ENCODE results near the gene TPCN2. TPM values are rescaled to one million over a fixed set of nuclear protein-coding genes. Genes with fewer than 3 reads are reported as not detected.

TPCN2 gene
- total RNA-seq, 2 experiments from 2014 or later: 18.0 to 22.1 TPM

- Mint-ChIP-seq H3K4me1 (peaks cover 3% of the 10 kb centered on the region), H3K27me3 (no peaks in the 10 kb centered on the region), H3K36me3 (ENCODE audit: low read depth) (no peaks in the 10 kb centered on the region), H3K27ac (no peak overlapping the region), H3K9me3 (no peaks in the 10 kb centered on the region), H3K4me3 (no peak overlapping the region)
- POLR2A ChIA-PET: no interaction called here
- CTCF ChIA-PET: no interaction called here
- DNase-seq: no peak
Measured at GRCh38 chr11:69059985-69060384, 11.3 kb downstream of the TPCN2 start.

- no peak for DNase-seq
- Mint-ChIP-seq H3K4me3 (no peak overlapping the region), H3K27ac (no peak overlapping the region), H3K4me1 (peaks cover 3% of the 10 kb centered on the region), H3K27me3 (no peaks in the 10 kb centered on the region), H3K36me3 (ENCODE audit: low read depth) (no peaks in the 10 kb centered on the region), H3K9me3 (no peaks in the 10 kb centered on the region)
- ChIA-PET CTCF (no interaction called here), POLR2A (no interaction called here)
Measured at GRCh38 chr11:69060806-69061712, 12.3 kb downstream of the TPCN2 start.

GRCh38 chr11:69061713-69062053 is 13.0 kb downstream of the TPCN2 start:
- ChIA-PET POLR2A (no interaction called here), CTCF (no interaction called here)
- DNase-seq: no peak
- Mint-ChIP-seq H3K36me3 (ENCODE audit: low read depth) (no peaks in the 10 kb centered on the region), H3K27ac (no peak overlapping the region), H3K27me3 (no peaks in the 10 kb centered on the region), H3K9me3 (no peaks in the 10 kb centered on the region), H3K4me3 (no peak overlapping the region), H3K4me1 (no peaks in the 10 kb centered on the region)

GRCh38 chr11:69062169-69062855 is 13.6 kb downstream of the TPCN2 start:
- Mint-ChIP-seq H3K4me3 (no peak overlapping the region), H3K27ac (no peak overlapping the region), H3K4me1 (no peaks in the 10 kb centered on the region), H3K27me3 (no peaks in the 10 kb centered on the region), H3K9me3 (no peaks in the 10 kb centered on the region), H3K36me3 (ENCODE audit: low read depth) (no peaks in the 10 kb centered on the region)
- DNase-seq: no peak
- POLR2A ChIA-PET: no interaction called here
- CTCF ChIA-PET: interaction anchor here (1.1 kb wide), 1 partner anchor 10 kb away, joined by 3 read pairs; no protein-coding TSS in a partner anchor

- POLR2A ChIA-PET: no interaction called here
- Mint-ChIP-seq H3K27me3 (no peaks in the 10 kb centered on the region), H3K36me3 (ENCODE audit: low read depth) (no peaks in the 10 kb centered on the region), H3K9me3 (no peaks in the 10 kb centered on the region), H3K27ac (no peak overlapping the region), H3K4me3 (no peak overlapping the region), H3K4me1 (no peaks in the 10 kb centered on the region)
- CTCF ChIA-PET: interaction anchor here (1.1 kb wide), 1 partner anchor 10 kb away, joined by 3 read pairs; no protein-coding TSS in a partner anchor
- DNase-seq: no peak
Measured at GRCh38 chr11:69062873-69063651, 14.3 kb downstream of the TPCN2 start.

- no peaks in the 10 kb centered on the region for H3K36me3 Mint-ChIP-seq (ENCODE audit: low read depth)
- no peaks in the 10 kb centered on the region for H3K9me3 Mint-ChIP-seq
- no peak overlapping the region for H3K4me3 Mint-ChIP-seq
- H3K27ac Mint-ChIP-seq: no peak overlapping the region
- no peaks in the 10 kb centered on the region for H3K4me1 Mint-ChIP-seq
- POLR2A ChIA-PET: no interaction called here
- no peak for DNase-seq
- H3K27me3 Mint-ChIP-seq: no peaks in the 10 kb centered on the region
- CTCF ChIA-PET: no interaction called here
Measured at GRCh38 chr11:69063652-69064260, 15.0 kb downstream of the TPCN2 start.

GRCh38 chr11:69064394-69064957 is 15.7 kb downstream of the TPCN2 start:
- no peaks in the 10 kb centered on the region for H3K4me1 Mint-ChIP-seq
- CTCF ChIA-PET: no interaction called here
- POLR2A ChIA-PET: no interaction called here

GRCh38 chr11:69065147-69065710 is 16.5 kb downstream of the TPCN2 start:
- Mint-ChIP-seq H3K4me3 (no peak overlapping the region), H3K36me3 (ENCODE audit: low read depth) (no peaks in the 10 kb centered on the region), H3K27ac (no peak overlapping the region)

More at GRCh38 chr11:69064394-69064957, 15.7 kb downstream of the TPCN2 start:
- Mint-ChIP-seq H3K36me3 (ENCODE audit: low read depth) (no peaks in the 10 kb centered on the region), H3K27ac (no peak overlapping the region), H3K9me3 (no peaks in the 10 kb centered on the region), H3K27me3 (no peaks in the 10 kb centered on the region), H3K4me3 (no peak overlapping the region)
- DNase-seq: no peak

GRCh38 chr11:69066122-69067112 is 17.7 kb downstream of the TPCN2 start:
- Mint-ChIP-seq H3K27ac (no peak overlapping the region), H3K27me3 (no peaks in the 10 kb centered on the region), H3K36me3 (ENCODE audit: low read depth) (peaks cover 3% of the 10 kb centered on the region), H3K9me3 (no peaks in the 10 kb centered on the region), H3K4me1 (no peaks in the 10 kb centered on the region), H3K4me3 (no peak overlapping the region)
- DNase-seq: no peak
- POLR2A ChIA-PET: no interaction called here
- CTCF ChIA-PET: interaction anchor here (0.5 kb wide), 1 partner anchor 185 kb away, joined by 4 read pairs; no protein-coding TSS in a partner anchor

More at GRCh38 chr11:69065147-69065710, 16.5 kb downstream of the TPCN2 start:
- no peaks in the 10 kb centered on the region for H3K27me3 Mint-ChIP-seq
- no peak for DNase-seq
- no peaks in the 10 kb centered on the region for H3K9me3 Mint-ChIP-seq
- CTCF ChIA-PET: interaction anchor here (0.5 kb wide), 1 partner anchor 184 kb away, joined by 4 read pairs; no protein-coding TSS in a partner anchor
- POLR2A ChIA-PET: no interaction called here
- H3K4me1 Mint-ChIP-seq: no peaks in the 10 kb centered on the region

GRCh38 chr11:69067200-69067599 is 18.5 kb downstream of the TPCN2 start:
- Mint-ChIP-seq H3K4me3 (no peak overlapping the region), H3K36me3 (ENCODE audit: low read depth) (peaks cover 3% of the 10 kb centered on the region), H3K27me3 (no peaks in the 10 kb centered on the region), H3K27ac (no peak overlapping the region), H3K4me1 (no peaks in the 10 kb centered on the region), H3K9me3 (no peaks in the 10 kb centered on the region)
- POLR2A ChIA-PET: no interaction called here
- DNase-seq: no peak
- CTCF ChIA-PET: no interaction called here

GRCh38 chr11:69071086-69071800 is 22.5 kb downstream of the TPCN2 start:
- ChIA-PET POLR2A (no interaction called here), CTCF (interaction anchor here (0.7 to 0.8 kb wide), 3 partner anchors 13 to 353 kb away, joined by 3 read pairs; no protein-coding TSS in a partner anchor)
- H3K4me3 Mint-ChIP-seq: no peak overlapping the region
- H3K27ac Mint-ChIP-seq: no peak overlapping the region
- H3K27me3 Mint-ChIP-seq: no peaks in the 10 kb centered on the region
- peaks cover 3% of the 10 kb centered on the region for H3K36me3 Mint-ChIP-seq (ENCODE audit: low read depth)
- no peaks in the 10 kb centered on the region for H3K9me3 Mint-ChIP-seq
- DNase-seq: no peak
- H3K4me1 Mint-ChIP-seq: peaks cover 9% of the 10 kb centered on the region

Measured in activated CD4-positive, alpha-beta T cell treated with anti-CD3 and anti-CD28 coated beads, Interleukin-2, amount 10 ng/mL, durations not matched to agents 7 days and 5 days (primary cell).